WTC11 (cell line): Measurements from ENCODE around the gene KITLG. TPM values are rescaled to one million over a fixed set of nuclear protein-coding genes. Genes with fewer than 3 reads are reported as not detected.

ENCODE experiments used
- ATAC-seq: fragments of 200-7000 bp; cut with Tn5 transposase; 2 replicates; pipeline ENCODE4 v1.10.0; 2021; ENCODE audit warnings: mild to moderate bottlenecking, moderate library complexity
- CTCF ChIA-PET: fragments of 300-600 bp; sonication (Branson Sonifier 250); formaldehyde crosslinking; loops from one replicate; lab custom pipeline; 2021; ENCODE audit warnings: antibody characterized with exemption; lab: Charles Lee
- POLR2A ChIA-PET: fragments of 350-600 bp; sonication (Branson Sonifier 250); formaldehyde crosslinking; loops from one replicate; lab custom pipeline; 2021; ENCODE audit warnings: antibody characterized with exemption; lab: Charles Lee
- DNase-seq: peaks from one replicate; pipeline ENCODE4 v3.0.0; 2021; ENCODE audit warnings: low spot score
- H3K27ac Mint-ChIP-seq: 2 replicates; pipeline ENCODE4 v1.8.0; 2021; ENCODE audit warnings: mixed read lengths
- H3K27me3 Mint-ChIP-seq: 2 replicates; pipeline ENCODE4 v1.8.0; 2021; ENCODE audit warnings: low read depth, mild to moderate bottlenecking, moderate library complexity, mixed read lengths
- H3K36me3 Mint-ChIP-seq: 2 replicates; pipeline ENCODE4 v1.8.0; 2021; ENCODE audit warnings: mixed read lengths
- H3K4me1 Mint-ChIP-seq: 2 replicates; pipeline ENCODE4 v1.8.0; 2022; ENCODE audit warnings: mixed read lengths
- H3K4me3 Mint-ChIP-seq: 2 replicates; pipeline ENCODE4 v1.8.0; 2021; ENCODE audit warnings: mild to moderate bottlenecking, moderate library complexity, mixed read lengths
- H3K9me3 Mint-ChIP-seq: 2 replicates; pipeline ENCODE4 v1.8.0; 2021; ENCODE audit warnings: mixed read lengths
- ATF1 ChIP-seq: sonication (generic); formaldehyde crosslinking; IDR thresholded peaks from 2 replicates; pipeline ENCODE4 v1.8.1; 2023; ENCODE audit warnings: mild to moderate bottlenecking, moderate library complexity, missing genetic modification reagents
- ELF4 ChIP-seq: sonication (generic); formaldehyde crosslinking; IDR thresholded peaks from 2 replicates; pipeline ENCODE4 v1.8.1; 2022; ENCODE audit warnings: low read depth, mild to moderate bottlenecking, moderate library complexity, missing genetic modification reagents
- FOXK1 ChIP-seq: sonication (generic); formaldehyde crosslinking; IDR thresholded peaks from 2 replicates; pipeline ENCODE4 v1.8.0; 2022; ENCODE audit warnings: mild to moderate bottlenecking, moderate library complexity, missing genetic modification reagents
- FOXP1 ChIP-seq: sonication (generic); formaldehyde crosslinking; IDR thresholded peaks from 2 replicates; pipeline ENCODE4 v1.8.0; 2022; ENCODE audit warnings: missing genetic modification reagents, mild to moderate bottlenecking, moderate library complexity, borderline replicate concordance
- IRF2 ChIP-seq: sonication (generic); formaldehyde crosslinking; IDR thresholded peaks from 2 replicates; pipeline ENCODE4 v1.8.0; 2022; ENCODE audit warnings: low read depth, missing genetic modification reagents, borderline replicate concordance
- NR3C1 ChIP-seq: sonication (generic); formaldehyde crosslinking; conservative IDR thresholded peaks from 2 replicates; pipeline ENCODE4 v1.8.1; 2023; ENCODE audit warnings: low read depth, mild to moderate bottlenecking, missing genetic modification reagents
- TP53 ChIP-seq: sonication (generic); formaldehyde crosslinking; IDR thresholded peaks from 2 replicates; pipeline ENCODE4 v1.8.1; 2023; ENCODE audit warnings: mild to moderate bottlenecking, missing genetic modification reagents
- ZNF671 ChIP-seq: fragments of 250-450 bp; sonication (Bioruptor Pico); IDR thresholded peaks from 2 replicates; pipeline ENCODE4 v1.8.0; 2021; ENCODE audit warnings: mild to moderate bottlenecking
- total RNA-seq: library from RNA; stranded (reverse); gene quantifications from 3 replicates; pipeline ENCODE4 v1.2.3, GENCODE V29; 2021
- TF ChIP-seq, protein P1 (sequence below): sonication (generic); formaldehyde crosslinking; IDR thresholded peaks from 2 replicates; pipeline ENCODE4 v1.8.0; 2022; ENCODE audit warnings: mild to moderate bottlenecking, missing genetic modification reagents
- TF ChIP-seq, protein P2 (sequence below): sonication (generic); formaldehyde crosslinking; IDR thresholded peaks from 2 replicates; pipeline ENCODE4 v1.8.0; 2023; ENCODE audit warnings: mild to moderate bottlenecking, missing genetic modification reagents
- TF ChIP-seq, protein P3 (sequence below): sonication (generic); formaldehyde crosslinking; IDR thresholded peaks from 2 replicates; pipeline ENCODE4 v1.8.1; 2022; ENCODE audit warnings: low read depth, missing genetic modification reagents, borderline replicate concordance
- TF ChIP-seq, protein P4 (sequence below): sonication (generic); formaldehyde crosslinking; conservative IDR thresholded peaks from 2 replicates; pipeline ENCODE4 v1.8.1; 2022; ENCODE audit warnings: mild to moderate bottlenecking, missing genetic modification reagents
- TF ChIP-seq, protein P5 (sequence below): sonication (generic); formaldehyde crosslinking; conservative IDR thresholded peaks from 2 replicates; pipeline ENCODE4 v1.8.1; 2023; ENCODE audit warnings: mild to moderate bottlenecking, low read depth, missing genetic modification reagents, moderate library complexity

Gene KITLG
- total RNA-seq, 1 experiment from 2014 or later: 12.5 TPM

DNA sequence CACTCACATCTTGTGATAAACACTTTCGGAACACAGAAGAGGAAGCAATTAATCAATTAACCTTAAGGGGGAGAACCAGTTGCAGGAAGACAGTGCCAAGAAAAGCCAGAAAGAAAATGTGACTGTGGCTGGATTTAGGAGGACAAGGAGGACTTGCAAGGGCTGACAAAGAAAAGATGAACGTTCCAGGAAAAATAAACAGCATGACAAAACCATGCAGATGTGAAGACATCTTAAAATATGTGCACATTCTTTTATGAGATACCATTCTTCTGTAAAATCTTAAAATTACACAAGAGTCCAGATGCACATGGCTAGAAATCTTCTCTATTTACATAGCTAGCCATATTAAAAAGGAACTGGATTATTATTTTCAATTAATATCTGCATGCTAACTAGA is 33.4 kb downstream of the KITLG start:
- Mint-ChIP-seq H3K4me3 (no peak overlapping the region), H3K9me3 (peaks cover 7% of the 10 kb centered on the region), H3K4me1 (peaks cover 16% of the 10 kb centered on the region), H3K36me3 (peaks cover 10% of the 10 kb centered on the region), H3K27ac (0 out of 2 replicates have a peak overlapping the region, but pooled peaks have one; percentile 7), H3K27me3 (no peaks in the 10 kb centered on the region)
- ATAC-seq (no peak), DNase-seq (no peak)
- TF ChIP-seq, protein P1, sequence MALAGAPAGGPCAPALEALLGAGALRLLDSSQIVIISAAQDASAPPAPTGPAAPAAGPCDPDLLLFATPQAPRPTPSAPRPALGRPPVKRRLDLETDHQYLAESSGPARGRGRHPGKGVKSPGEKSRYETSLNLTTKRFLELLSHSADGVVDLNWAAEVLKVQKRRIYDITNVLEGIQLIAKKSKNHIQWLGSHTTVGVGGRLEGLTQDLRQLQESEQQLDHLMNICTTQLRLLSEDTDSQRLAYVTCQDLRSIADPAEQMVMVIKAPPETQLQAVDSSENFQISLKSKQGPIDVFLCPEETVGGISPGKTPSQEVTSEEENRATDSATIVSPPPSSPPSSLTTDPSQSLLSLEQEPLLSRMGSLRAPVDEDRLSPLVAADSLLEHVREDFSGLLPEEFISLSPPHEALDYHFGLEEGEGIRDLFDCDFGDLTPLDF: no peak
- no peak for TF ChIP-seq ATF1 (CRISPR knock-in tag)
- TF ChIP-seq, protein P2, sequence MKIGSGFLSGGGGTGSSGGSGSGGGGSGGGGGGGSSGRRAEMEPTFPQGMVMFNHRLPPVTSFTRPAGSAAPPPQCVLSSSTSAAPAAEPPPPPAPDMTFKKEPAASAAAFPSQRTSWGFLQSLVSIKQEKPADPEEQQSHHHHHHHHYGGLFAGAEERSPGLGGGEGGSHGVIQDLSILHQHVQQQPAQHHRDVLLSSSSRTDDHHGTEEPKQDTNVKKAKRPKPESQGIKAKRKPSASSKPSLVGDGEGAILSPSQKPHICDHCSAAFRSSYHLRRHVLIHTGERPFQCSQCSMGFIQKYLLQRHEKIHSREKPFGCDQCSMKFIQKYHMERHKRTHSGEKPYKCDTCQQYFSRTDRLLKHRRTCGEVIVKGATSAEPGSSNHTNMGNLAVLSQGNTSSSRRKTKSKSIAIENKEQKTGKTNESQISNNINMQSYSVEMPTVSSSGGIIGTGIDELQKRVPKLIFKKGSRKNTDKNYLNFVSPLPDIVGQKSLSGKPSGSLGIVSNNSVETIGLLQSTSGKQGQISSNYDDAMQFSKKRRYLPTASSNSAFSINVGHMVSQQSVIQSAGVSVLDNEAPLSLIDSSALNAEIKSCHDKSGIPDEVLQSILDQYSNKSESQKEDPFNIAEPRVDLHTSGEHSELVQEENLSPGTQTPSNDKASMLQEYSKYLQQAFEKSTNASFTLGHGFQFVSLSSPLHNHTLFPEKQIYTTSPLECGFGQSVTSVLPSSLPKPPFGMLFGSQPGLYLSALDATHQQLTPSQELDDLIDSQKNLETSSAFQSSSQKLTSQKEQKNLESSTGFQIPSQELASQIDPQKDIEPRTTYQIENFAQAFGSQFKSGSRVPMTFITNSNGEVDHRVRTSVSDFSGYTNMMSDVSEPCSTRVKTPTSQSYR: no peak
- TF ChIP-seq, protein P3, sequence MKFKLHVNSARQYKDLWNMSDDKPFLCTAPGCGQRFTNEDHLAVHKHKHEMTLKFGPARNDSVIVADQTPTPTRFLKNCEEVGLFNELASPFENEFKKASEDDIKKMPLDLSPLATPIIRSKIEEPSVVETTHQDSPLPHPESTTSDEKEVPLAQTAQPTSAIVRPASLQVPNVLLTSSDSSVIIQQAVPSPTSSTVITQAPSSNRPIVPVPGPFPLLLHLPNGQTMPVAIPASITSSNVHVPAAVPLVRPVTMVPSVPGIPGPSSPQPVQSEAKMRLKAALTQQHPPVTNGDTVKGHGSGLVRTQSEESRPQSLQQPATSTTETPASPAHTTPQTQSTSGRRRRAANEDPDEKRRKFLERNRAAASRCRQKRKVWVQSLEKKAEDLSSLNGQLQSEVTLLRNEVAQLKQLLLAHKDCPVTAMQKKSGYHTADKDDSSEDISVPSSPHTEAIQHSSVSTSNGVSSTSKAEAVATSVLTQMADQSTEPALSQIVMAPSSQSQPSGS: no peak
- TF ChIP-seq ELF4: no peak
- no peak for TF ChIP-seq FOXP1 (CRISPR knock-in tag)
- no peak for TF ChIP-seq TP53 (CRISPR knock-in tag)
- TF ChIP-seq, protein P4, sequence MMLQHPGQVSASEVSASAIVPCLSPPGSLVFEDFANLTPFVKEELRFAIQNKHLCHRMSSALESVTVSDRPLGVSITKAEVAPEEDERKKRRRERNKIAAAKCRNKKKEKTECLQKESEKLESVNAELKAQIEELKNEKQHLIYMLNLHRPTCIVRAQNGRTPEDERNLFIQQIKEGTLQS: no peak
- ChIA-PET POLR2A (no interaction called here), CTCF (no interaction called here)

DNA sequence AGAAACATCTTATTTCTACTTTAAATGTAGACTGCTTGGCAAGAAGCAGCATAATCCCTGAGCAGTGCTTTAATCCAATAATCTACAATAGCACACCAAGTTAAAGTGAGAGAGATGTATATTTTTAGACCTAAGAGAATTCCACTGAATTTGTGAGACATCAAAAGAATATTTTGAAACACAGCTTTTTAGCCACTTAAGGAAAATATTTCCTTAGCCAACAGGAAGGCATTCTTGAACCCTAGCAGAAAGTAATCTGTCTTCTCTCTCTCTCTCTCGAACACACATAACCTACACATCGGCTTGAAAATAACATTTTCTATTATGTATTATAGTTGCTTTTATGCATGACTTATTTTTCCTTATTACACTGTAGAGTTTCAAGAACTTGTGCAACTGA is 34.0 kb downstream of the KITLG start:
- TF ChIP-seq IRF2 (no peak), NR3C1 (CRISPR knock-in tag) (no peak), FOXK1 (CRISPR knock-in tag) (no peak), ZNF671 (CRISPR knock-in tag) (no peak)
- TF ChIP-seq, protein P2: no peak
- TF ChIP-seq, protein P5, sequence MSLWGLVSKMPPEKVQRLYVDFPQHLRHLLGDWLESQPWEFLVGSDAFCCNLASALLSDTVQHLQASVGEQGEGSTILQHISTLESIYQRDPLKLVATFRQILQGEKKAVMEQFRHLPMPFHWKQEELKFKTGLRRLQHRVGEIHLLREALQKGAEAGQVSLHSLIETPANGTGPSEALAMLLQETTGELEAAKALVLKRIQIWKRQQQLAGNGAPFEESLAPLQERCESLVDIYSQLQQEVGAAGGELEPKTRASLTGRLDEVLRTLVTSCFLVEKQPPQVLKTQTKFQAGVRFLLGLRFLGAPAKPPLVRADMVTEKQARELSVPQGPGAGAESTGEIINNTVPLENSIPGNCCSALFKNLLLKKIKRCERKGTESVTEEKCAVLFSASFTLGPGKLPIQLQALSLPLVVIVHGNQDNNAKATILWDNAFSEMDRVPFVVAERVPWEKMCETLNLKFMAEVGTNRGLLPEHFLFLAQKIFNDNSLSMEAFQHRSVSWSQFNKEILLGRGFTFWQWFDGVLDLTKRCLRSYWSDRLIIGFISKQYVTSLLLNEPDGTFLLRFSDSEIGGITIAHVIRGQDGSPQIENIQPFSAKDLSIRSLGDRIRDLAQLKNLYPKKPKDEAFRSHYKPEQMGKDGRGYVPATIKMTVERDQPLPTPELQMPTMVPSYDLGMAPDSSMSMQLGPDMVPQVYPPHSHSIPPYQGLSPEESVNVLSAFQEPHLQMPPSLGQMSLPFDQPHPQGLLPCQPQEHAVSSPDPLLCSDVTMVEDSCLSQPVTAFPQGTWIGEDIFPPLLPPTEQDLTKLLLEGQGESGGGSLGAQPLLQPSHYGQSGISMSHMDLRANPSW (CRISPR knock-in tag): no peak
- Mint-ChIP-seq H3K9me3 (peaks cover 7% of the 10 kb centered on the region), H3K27ac (no peak overlapping the region), H3K4me1 (peaks cover 16% of the 10 kb centered on the region), H3K4me3 (no peak overlapping the region), H3K36me3 (peaks cover 10% of the 10 kb centered on the region), H3K27me3 (no peaks in the 10 kb centered on the region)
- no peak for DNase-seq
- ChIA-PET CTCF (no interaction called here), POLR2A (no interaction called here)
- no peak for ATAC-seq
